ENCODE results near the gene KRTAP1-1. TPM values are rescaled to one million over a fixed set of nuclear protein-coding genes. Genes with fewer than 3 reads are reported as not detected.

KRTAP1-1 gene
- total RNA-seq, 4 donors from 2014 or later = not detected

Small RNAs within 50 kb of the gene (small RNA-seq; reads per million reads assigned to genes)
- gene KRTAP3-4P = 0 reads per million in 4 donors

Other genes with a start within 250 kb of the KRTAP1-1 start
- gene KRT28, start 241.5 kb downstream of the KRTAP1-1 start, total RNA-seq = not detected
- 10 to 100 TPM in 2 of 4 donors, 1 to 10 TPM in 1, not detected in 1; 2.2 to 12.7 (median 11.7) TPM for gene KRT10, start 218.8 kb downstream of the KRTAP1-1 start, total RNA-seq
- gene KRT12, start 174.2 kb downstream of the KRTAP1-1 start, total RNA-seq = 10 to 100 TPM in 1 of 4 donors, 1 to 10 TPM in 1, under 1 TPM in 1, not detected in 1; 0.40 to 20.0 (median 3.8) TPM
- gene KRT20, start 156.2 kb downstream of the KRTAP1-1 start, total RNA-seq = 100 to 1,000 TPM; 207 to 797 (median 735) TPM
- 1 to 10 TPM in 2 of 4 donors, not detected in 2; 1.1 to 2.5 TPM for gene KRT23, start 103.8 kb downstream of the KRTAP1-1 start, total RNA-seq
- gene KRT39, start 74.5 kb downstream of the KRTAP1-1 start, total RNA-seq = not detected
- under 1 TPM in 1 of 4 donors, not detected in 3; 0.48 TPM for gene KRT40, start 57.1 kb downstream of the KRTAP1-1 start, total RNA-seq
- gene KRTAP3-3, start 47.3 kb downstream of the KRTAP1-1 start, total RNA-seq = not detected
- not detected for gene KRTAP3-2, start 41.5 kb downstream of the KRTAP1-1 start, total RNA-seq
- gene KRTAP3-1, start 32.3 kb downstream of the KRTAP1-1 start, total RNA-seq = not detected
- gene KRTAP1-5, start 14.2 kb downstream of the KRTAP1-1 start, total RNA-seq = not detected
- not detected for gene KRTAP1-4, start 11.3 kb downstream of the KRTAP1-1 start, total RNA-seq
- gene KRTAP1-3, start 6.6 kb downstream of the KRTAP1-1 start, total RNA-seq = not detected
- gene KRTAP2-1, start 5.9 kb upstream of the KRTAP1-1 start, total RNA-seq = not detected
- gene KRTAP2-2, start 13.8 kb upstream of the KRTAP1-1 start, total RNA-seq = not detected
- gene KRTAP2-3, start 18.7 kb upstream of the KRTAP1-1 start, total RNA-seq = not detected
- not detected for gene KRTAP2-4, start 24.4 kb upstream of the KRTAP1-1 start, total RNA-seq
- not detected for gene KRTAP4-7, start 42.7 kb upstream of the KRTAP1-1 start, total RNA-seq
- not detected for gene KRTAP4-8, start 56.7 kb upstream of the KRTAP1-1 start, total RNA-seq
- gene KRTAP4-16, start 60.8 kb upstream of the KRTAP1-1 start, total RNA-seq = not detected
- not detected for gene KRTAP4-9, start 63.9 kb upstream of the KRTAP1-1 start, total RNA-seq
- gene KRTAP4-11, start 76.9 kb upstream of the KRTAP1-1 start, total RNA-seq = not detected
- not detected for gene KRTAP4-12, start 82.7 kb upstream of the KRTAP1-1 start, total RNA-seq
- gene KRTAP4-6, start 99.1 kb upstream of the KRTAP1-1 start, total RNA-seq = not detected
- gene KRTAP4-5, start 108.4 kb upstream of the KRTAP1-1 start, total RNA-seq = not detected
- gene KRTAP4-4, start 119.3 kb upstream of the KRTAP1-1 start, total RNA-seq = not detected
- gene KRTAP4-3, start 126.8 kb upstream of the KRTAP1-1 start, total RNA-seq = not detected
- gene KRTAP4-2, start 136.8 kb upstream of the KRTAP1-1 start, total RNA-seq = not detected
- gene KRTAP4-1, start 143.5 kb upstream of the KRTAP1-1 start, total RNA-seq = under 1 TPM in 1 of 4 donors, not detected in 3; 0.82 TPM
- not detected for gene KRTAP9-1, start 148.4 kb upstream of the KRTAP1-1 start, total RNA-seq
- gene KRTAP9-2, start 185.2 kb upstream of the KRTAP1-1 start, total RNA-seq = not detected
- not detected for gene KRTAP9-3, start 191.0 kb upstream of the KRTAP1-1 start, total RNA-seq
- not detected for gene KRTAP9-8, start 196.5 kb upstream of the KRTAP1-1 start, total RNA-seq
- not detected for gene KRTAP9-4, start 208.2 kb upstream of the KRTAP1-1 start, total RNA-seq
- gene KRTAP9-9, start 213.9 kb upstream of the KRTAP1-1 start, total RNA-seq = not detected
- not detected for gene KRTAP9-6, start 223.9 kb upstream of the KRTAP1-1 start, total RNA-seq
- gene KRTAP9-7, start 234.2 kb upstream of the KRTAP1-1 start, total RNA-seq = not detected